MM.1S (cell line): ENCODE data around the gene ADCY6.

Experiments used
- EZH2 ChIP-seq: fragments of 300-600 bp; sonication (generic); optimal IDR thresholded peaks from 2 replicates; pipeline ENCODE3; 2017; ENCODE audit warnings: low read depth, mild to moderate bottlenecking, antibody characterized with exemption, low read length, mixed read lengths
- TF ChIP-seq, protein P1 (sequence below): fragments of 300-600 bp; sonication (generic); IDR thresholded peaks from 2 replicates; pipeline ENCODE4 v1.5.1; 2016; ENCODE audit warnings: antibody characterized with exemption, low read length, mixed read lengths

- no peak for TF ChIP-seq EZH2
- TF ChIP-seq, protein P1, sequence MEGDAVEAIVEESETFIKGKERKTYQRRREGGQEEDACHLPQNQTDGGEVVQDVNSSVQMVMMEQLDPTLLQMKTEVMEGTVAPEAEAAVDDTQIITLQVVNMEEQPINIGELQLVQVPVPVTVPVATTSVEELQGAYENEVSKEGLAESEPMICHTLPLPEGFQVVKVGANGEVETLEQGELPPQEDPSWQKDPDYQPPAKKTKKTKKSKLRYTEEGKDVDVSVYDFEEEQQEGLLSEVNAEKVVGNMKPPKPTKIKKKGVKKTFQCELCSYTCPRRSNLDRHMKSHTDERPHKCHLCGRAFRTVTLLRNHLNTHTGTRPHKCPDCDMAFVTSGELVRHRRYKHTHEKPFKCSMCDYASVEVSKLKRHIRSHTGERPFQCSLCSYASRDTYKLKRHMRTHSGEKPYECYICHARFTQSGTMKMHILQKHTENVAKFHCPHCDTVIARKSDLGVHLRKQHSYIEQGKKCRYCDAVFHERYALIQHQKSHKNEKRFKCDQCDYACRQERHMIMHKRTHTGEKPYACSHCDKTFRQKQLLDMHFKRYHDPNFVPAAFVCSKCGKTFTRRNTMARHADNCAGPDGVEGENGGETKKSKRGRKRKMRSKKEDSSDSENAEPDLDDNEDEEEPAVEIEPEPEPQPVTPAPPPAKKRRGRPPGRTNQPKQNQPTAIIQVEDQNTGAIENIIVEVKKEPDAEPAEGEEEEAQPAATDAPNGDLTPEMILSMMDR = no peak
Observed at GRCh38 chr12:48765753-48766162, 23.1 kb downstream of the ADCY6 start.
